Effector memory CD8-positive, alpha-beta T cell (primary cell): ENCODE measurements around the gene RUSF1.
"Not testable (repeated sequence)": the region's sequence is repeated elsewhere in the genome, so short reads cannot be mapped to it uniquely, and the experiment has no call there.

Experiments
- ATAC-seq: fragments of 150-1000 bp; cut with Tn5 transposase; replicated peaks from 2 replicates; pipeline ENCODE4 v1.10.0; 2021; ENCODE audit warnings: mild to moderate bottlenecking, moderate library complexity
- DNase-seq, 3 experiments: peaks; one replicate each; pipeline ENCODE4 v3.0.0; 2021
- H3K27ac Mint-ChIP-seq, 2 donors: one replicate each; pipeline ENCODE4 v1.8.0; 2022; ENCODE audit warnings: mild to moderate bottlenecking in 2 of 2, mixed read lengths in 2 of 2, moderate library complexity in 2 of 2
- H3K27me3 Mint-ChIP-seq, 2 donors: one replicate each; pipeline ENCODE4 v1.8.0; 2022; ENCODE audit warnings: mixed read lengths in 2 of 2
- H3K36me3 Mint-ChIP-seq: one replicate; pipeline ENCODE4 v1.8.0; 2022; ENCODE audit warnings: mild to moderate bottlenecking, moderate library complexity, mixed read lengths; ENCODE audit not compliant: insufficient read depth
- H3K4me1 Mint-ChIP-seq, 2 donors: one replicate each; pipeline ENCODE4 v1.8.0; 2022; ENCODE audit warnings: low read depth in 2 of 2, mixed read lengths in 2 of 2
- H3K4me3 Mint-ChIP-seq, 2 donors: one replicate each; pipeline ENCODE4 v1.8.0; 2022; ENCODE audit warnings: mild to moderate bottlenecking in 2 of 2, mixed read lengths in 2 of 2, moderate library complexity in 2 of 2
- H3K9me3 Mint-ChIP-seq, 2 donors: one replicate each; pipeline ENCODE4 v1.8.0; 2022; ENCODE audit warnings: mixed read lengths in 2 of 2
- total RNA-seq, 9 experiments: gene quantifications; one replicate each; lab custom pipeline; 2026; lab: John Stamatoyannopoulos, UW

The RUSF1 gene
- 44.4 to 63.0 (median 56.6) reads per million in 9 experiments for total RNA-seq

- peaks cover 19 to 33% of the 10 kb centered on the region in 2 donors for H3K4me1 Mint-ChIP-seq
- H3K27me3 Mint-ChIP-seq = no peaks in the 10 kb centered on the region
- peak within 1 kb of the TSS; percentile 91 to 94 for H3K4me3 Mint-ChIP-seq
- no peaks in the 10 kb centered on the region for H3K9me3 Mint-ChIP-seq
- peak; percentile 90 for ATAC-seq
- DNase-seq = peak; percentile 68 to 70 (median 69)
- peak within 1 kb of the TSS; percentile 95 to 98 for H3K27ac Mint-ChIP-seq
- H3K36me3 Mint-ChIP-seq = peaks cover 14% of the 10 kb centered on the region
These were observed at the start of gene RUSF1 for GRCh38 chr16:31507929-31508705. RUSF1 (minus strand) TSS chr16:31508391; CDS start chr16:31508373, 18 bp downstream.

GRCh38 chr16:31542763-31543162 lies 34.6 kb upstream of the RUSF1 start:
- Mint-ChIP-seq H3K27ac (no peak overlapping the region), H3K9me3 (peaks cover 0 to 3% of the 10 kb centered on the region in 2 donors), H3K36me3 (no peaks in the 10 kb centered on the region), H3K4me3 (no peak overlapping the region), H3K4me1 (peaks cover 0 to under 1% of the 10 kb centered on the region in 2 donors), H3K27me3 (peaks cover 48 to 56% of the 10 kb centered on the region in 2 donors)
- no peak for DNase-seq
- no peak for ATAC-seq

- H3K27ac Mint-ChIP-seq, H3K4me3 Mint-ChIP-seq, H3K36me3 Mint-ChIP-seq, H3K9me3 Mint-ChIP-seq, ATAC-seq, DNase-seq, H3K4me1 Mint-ChIP-seq: not testable (repeated sequence)
- peaks cover 57 to 69% of the 10 kb centered on the region in 2 donors for H3K27me3 Mint-ChIP-seq
These were observed 31.6 kb upstream of the RUSF1 start for GRCh38 chr16:31539762-31540161.

- H3K27ac Mint-ChIP-seq, H3K4me3 Mint-ChIP-seq, H3K36me3 Mint-ChIP-seq, H3K4me1 Mint-ChIP-seq, H3K9me3 Mint-ChIP-seq, DNase-seq, ATAC-seq: not testable (repeated sequence)
- H3K27me3 Mint-ChIP-seq = peaks cover 57 to 84% of the 10 kb centered on the region in 2 donors
These were observed 30.0 kb upstream of the RUSF1 start for GRCh38 chr16:31538243-31538598.

GRCh38 chr16:31537362-31538242 lies 29.4 kb upstream of the RUSF1 start:
- H3K27ac Mint-ChIP-seq = no peak overlapping the region
- H3K9me3 Mint-ChIP-seq = peaks cover 0 to 3% of the 10 kb centered on the region in 2 donors
- ATAC-seq = no peak
- H3K36me3 Mint-ChIP-seq = no peaks in the 10 kb centered on the region
- H3K4me3 Mint-ChIP-seq = peak overlapping the region in 1 of 2 donors; percentile 53
- DNase-seq = no peak
- peaks cover 57 to 84% of the 10 kb centered on the region in 2 donors for H3K27me3 Mint-ChIP-seq
- peaks cover 0 to 2% of the 10 kb centered on the region in 2 donors for H3K4me1 Mint-ChIP-seq

- Mint-ChIP-seq H3K4me1 (peaks cover 0 to 2% of the 10 kb centered on the region in 2 donors), H3K27me3 (peaks cover 49 to 77% of the 10 kb centered on the region in 2 donors), H3K4me3 (no peak overlapping the region), H3K27ac (no peak overlapping the region), H3K36me3 (no peaks in the 10 kb centered on the region), H3K9me3 (no peaks in the 10 kb centered on the region)
- DNase-seq (no peak), ATAC-seq (no peak)
These were observed 28.7 kb upstream of the RUSF1 start for GRCh38 chr16:31536804-31537361.

GRCh38 chr16:31535737-31536136 lies 27.5 kb upstream of the RUSF1 start:
- H3K9me3 Mint-ChIP-seq = no peaks in the 10 kb centered on the region

GRCh38 chr16:31532896-31533295 lies 24.7 kb upstream of the RUSF1 start:
- Mint-ChIP-seq H3K36me3 (no peaks in the 10 kb centered on the region), H3K27ac (no peak overlapping the region), H3K9me3 (no peaks in the 10 kb centered on the region), H3K4me3 (no peak overlapping the region), H3K27me3 (peaks cover 35 to 63% of the 10 kb centered on the region in 2 donors), H3K4me1 (peaks cover 0 to 4% of the 10 kb centered on the region in 2 donors)
- DNase-seq = no peak
- no peak for ATAC-seq

More at GRCh38 chr16:31535737-31536136, 27.5 kb upstream of the RUSF1 start:
- no peaks in the 10 kb centered on the region for H3K36me3 Mint-ChIP-seq
- peaks cover 0 to 2% of the 10 kb centered on the region in 2 donors for H3K4me1 Mint-ChIP-seq
- H3K27ac Mint-ChIP-seq = no peak overlapping the region
- DNase-seq (no peak), ATAC-seq (no peak)
- H3K27me3 Mint-ChIP-seq = peaks cover 42 to 67% of the 10 kb centered on the region in 2 donors
- H3K4me3 Mint-ChIP-seq = no peak overlapping the region

- Mint-ChIP-seq H3K9me3 (no peaks in the 10 kb centered on the region), H3K36me3 (no peaks in the 10 kb centered on the region), H3K27ac (no peak overlapping the region), H3K4me3 (no peak overlapping the region), H3K27me3 (peaks cover 37 to 63% of the 10 kb centered on the region in 2 donors), H3K4me1 (peaks cover 0 to 2% of the 10 kb centered on the region in 2 donors)
- ATAC-seq (no peak), DNase-seq (no peak)
These were observed 23.9 kb upstream of the RUSF1 start for GRCh38 chr16:31532120-31532519.

GRCh38 chr16:31531096-31531495 lies 22.9 kb upstream of the RUSF1 start:
- H3K27me3 Mint-ChIP-seq = peaks cover 37 to 61% of the 10 kb centered on the region in 2 donors
- H3K9me3 Mint-ChIP-seq = no peaks in the 10 kb centered on the region
- ATAC-seq (no peak), DNase-seq (no peak)
- peaks cover 0 to 2% of the 10 kb centered on the region in 2 donors for H3K4me1 Mint-ChIP-seq
- H3K4me3 Mint-ChIP-seq = no peak overlapping the region
- H3K27ac Mint-ChIP-seq = no peak overlapping the region
- H3K36me3 Mint-ChIP-seq = no peaks in the 10 kb centered on the region

- H3K9me3 Mint-ChIP-seq = no peaks in the 10 kb centered on the region
These were observed 22.2 kb upstream of the RUSF1 start for GRCh38 chr16:31530405-31530804.

GRCh38 chr16:31529937-31530312 lies 21.7 kb upstream of the RUSF1 start:
- ATAC-seq (no peak), DNase-seq (no peak)
- peaks cover 0 to 2% of the 10 kb centered on the region in 2 donors for H3K4me1 Mint-ChIP-seq
- H3K4me3 Mint-ChIP-seq = no peak overlapping the region
- H3K27me3 Mint-ChIP-seq = peaks cover 26 to 50% of the 10 kb centered on the region in 2 donors
- no peaks in the 10 kb centered on the region for H3K9me3 Mint-ChIP-seq
- no peaks in the 10 kb centered on the region for H3K36me3 Mint-ChIP-seq
- no peak overlapping the region for H3K27ac Mint-ChIP-seq

More at GRCh38 chr16:31530405-31530804, 22.2 kb upstream of the RUSF1 start:
- Mint-ChIP-seq H3K27me3 (peaks cover 31 to 54% of the 10 kb centered on the region in 2 donors), H3K27ac (no peak overlapping the region), H3K4me1 (peaks cover 0 to 2% of the 10 kb centered on the region in 2 donors), H3K36me3 (no peaks in the 10 kb centered on the region), H3K4me3 (no peak overlapping the region)
- ATAC-seq = no peak
- no peak for DNase-seq
